A172 (cell line): Measurements from ENCODE around the gene GPX2. TPM values are rescaled to one million over a fixed set of nuclear protein-coding genes. Genes with fewer than 3 reads are reported as not detected.

Experiments
- DNase-seq: peaks from one replicate; pipeline ENCODE4 v3.0.0-alpha.2; 2015; ENCODE audit warnings: low spot score
- total RNA-seq: library from RNA; depleted of rRNA; stranded (reverse); fragments of >200 nt; shearing (Covaris generic); gene quantifications from 2 replicates; pipeline ENCODE4 v1.2.3, GENCODE V29; 2014

The GPX2 gene
- total RNA-seq, 1 experiment from 2014 or later, result not detected

- DNase-seq, result no peak
These were observed 2.1 kb downstream of the GPX2 start for GRCh38 chr14:64940336-64940910.

GRCh38 chr14:64939817-64940190 lies 2.7 kb downstream of the GPX2 start:
- no peak for DNase-seq

- DNase-seq, result no peak
These were observed 3.4 kb downstream of the GPX2 start for GRCh38 chr14:64938972-64939816.

GRCh38 chr14:64937821-64938193 lies 4.7 kb downstream of the GPX2 start:
- peak; percentile 3 for DNase-seq

GRCh38 chr14:64937171-64937820 lies 5.2 kb downstream of the GPX2 start:
- DNase-seq, result no peak

- DNase-seq, result no peak
These were observed 7.0 kb downstream of the GPX2 start for GRCh38 chr14:64935508-64935907.

- DNase-seq, result no peak
These were observed 8.1 kb downstream of the GPX2 start for GRCh38 chr14:64934338-64934929.

- DNase-seq, result no peak
These were observed 10.3 kb downstream of the GPX2 start for GRCh38 chr14:64932231-64932630.

- no peak for DNase-seq
These were observed 11.4 kb downstream of the GPX2 start for GRCh38 chr14:64931123-64931522.

GRCh38 chr14:64930085-64930843 lies 12.3 kb downstream of the GPX2 start:
- no peak for DNase-seq

GRCh38 chr14:64929014-64929359 lies 13.6 kb downstream of the GPX2 start:
- no peak for DNase-seq

- no peak for DNase-seq
These were observed 14.1 kb downstream of the GPX2 start for GRCh38 chr14:64928239-64929013.

- DNase-seq, result no peak
These were observed 15.5 kb downstream of the GPX2 start for GRCh38 chr14:64927031-64927430.

- DNase-seq, result no peak
These were observed 16.0 kb downstream of the GPX2 start for GRCh38 chr14:64926398-64926995.

- DNase-seq, result no peak
These were observed 19.5 kb downstream of the GPX2 start for GRCh38 chr14:64923015-64923414.

- DNase-seq, result no peak
These were observed 22.1 kb downstream of the GPX2 start for GRCh38 chr14:64920465-64920864.

- DNase-seq, result no peak
These were observed 22.9 kb downstream of the GPX2 start for GRCh38 chr14:64919618-64920017.

GRCh38 chr14:64919215-64919614 lies 23.3 kb downstream of the GPX2 start:
- no peak for DNase-seq

- no peak for DNase-seq
These were observed 24.3 kb downstream of the GPX2 start for GRCh38 chr14:64918216-64918615.

- DNase-seq, result no peak
These were observed 26.7 kb downstream of the GPX2 start for GRCh38 chr14:64915797-64916196.

- peak; percentile 0 for DNase-seq
These were observed 27.5 kb downstream of the GPX2 start for GRCh38 chr14:64915029-64915424.
